ENCODE measurements around the gene WBP1L. TPM values are rescaled to one million over a fixed set of nuclear protein-coding genes. Genes with fewer than 3 reads are reported as not detected.
"Not testable (repeated sequence)": the region's sequence is repeated elsewhere in the genome, so short reads cannot be mapped to it uniquely, and the experiment has no call there.

The WBP1L gene
- polyA plus RNA-seq, 3 donors = 45.7 to 48.9 (median 47.1) TPM

DNA sequence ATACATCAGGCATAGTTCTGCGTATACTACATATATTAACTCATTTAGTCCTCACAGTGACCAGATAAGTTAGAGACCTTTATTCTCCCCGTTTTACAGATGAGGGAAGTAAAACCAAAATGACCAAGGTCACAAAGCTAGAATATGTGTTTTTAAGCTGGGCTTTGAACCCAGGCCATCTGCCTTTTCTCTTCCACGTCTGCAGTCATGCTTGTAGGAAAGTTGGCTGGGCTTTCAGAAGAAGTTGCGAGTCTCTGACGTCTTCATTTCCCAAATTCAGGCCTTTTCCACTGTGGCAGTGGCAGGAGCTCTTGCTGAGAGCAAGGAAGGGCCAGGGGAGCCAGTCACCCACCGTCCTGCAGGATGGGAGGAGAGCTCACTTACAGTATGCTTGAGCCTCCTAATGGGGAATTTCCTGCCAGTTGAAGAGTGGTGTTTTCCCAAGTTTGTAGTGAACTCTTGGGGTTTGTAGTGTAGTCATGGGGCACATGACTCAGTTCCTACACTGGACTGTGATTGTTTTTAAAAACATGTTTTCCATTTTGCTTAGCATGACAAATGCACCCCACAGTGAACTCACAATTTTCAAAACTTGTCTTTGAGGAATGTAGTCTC lies 59.3 kb downstream of the WBP1L start:
- DNase-seq = no peak

DNA sequence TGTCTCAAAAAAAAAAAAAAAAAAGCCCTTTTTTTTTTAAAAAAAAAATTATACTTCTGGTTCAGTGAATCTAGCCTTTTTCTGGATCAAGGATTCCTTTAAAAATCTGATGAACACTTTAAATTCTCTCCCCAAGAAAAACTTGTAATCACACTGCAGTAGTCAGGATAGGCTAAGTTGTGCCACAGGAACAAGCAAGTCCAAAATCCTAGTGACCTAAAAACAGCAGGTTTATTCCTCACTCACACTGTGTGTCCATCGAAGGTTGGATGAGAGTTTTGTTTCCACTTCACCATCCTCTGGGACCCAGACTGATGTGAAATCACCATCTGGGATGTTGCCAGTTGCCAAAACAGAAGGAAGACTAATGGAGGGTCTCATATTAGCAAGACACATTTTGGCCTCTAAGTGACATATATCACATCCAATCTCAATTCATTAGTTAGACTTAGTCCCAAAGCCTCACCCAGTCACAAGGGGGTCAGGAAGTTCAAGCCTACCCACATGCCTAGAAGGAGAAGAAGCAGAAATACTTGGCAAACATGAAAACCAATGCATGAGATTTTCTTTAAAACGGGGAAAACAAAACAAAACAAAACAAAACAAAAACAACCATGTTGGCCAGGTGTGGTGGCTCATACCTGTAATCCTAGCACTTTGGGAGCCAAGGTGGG lies 60.8 kb downstream of the WBP1L start:
- DNase-seq = no peak

DNA sequence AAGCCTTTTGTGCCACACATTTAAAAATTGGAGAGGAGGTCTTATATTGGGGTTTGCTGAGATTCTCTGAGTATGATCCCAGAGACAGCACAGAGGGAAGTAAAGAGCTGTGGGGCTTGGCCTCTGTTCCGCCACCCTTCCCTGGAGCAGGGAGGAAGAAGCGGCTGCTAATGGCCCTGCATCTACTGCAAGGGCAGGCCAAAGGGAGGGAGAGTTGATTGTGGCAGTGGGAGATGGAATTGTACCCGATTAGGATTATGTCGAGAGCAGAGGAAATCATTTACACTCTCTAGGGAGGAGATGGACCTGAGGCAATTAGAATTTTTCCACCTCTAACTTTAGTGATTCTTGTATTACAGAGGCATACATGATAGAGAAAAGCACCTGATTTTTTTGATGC lies 64.6 kb downstream of the WBP1L start:
- DNase-seq = no peak

DNA sequence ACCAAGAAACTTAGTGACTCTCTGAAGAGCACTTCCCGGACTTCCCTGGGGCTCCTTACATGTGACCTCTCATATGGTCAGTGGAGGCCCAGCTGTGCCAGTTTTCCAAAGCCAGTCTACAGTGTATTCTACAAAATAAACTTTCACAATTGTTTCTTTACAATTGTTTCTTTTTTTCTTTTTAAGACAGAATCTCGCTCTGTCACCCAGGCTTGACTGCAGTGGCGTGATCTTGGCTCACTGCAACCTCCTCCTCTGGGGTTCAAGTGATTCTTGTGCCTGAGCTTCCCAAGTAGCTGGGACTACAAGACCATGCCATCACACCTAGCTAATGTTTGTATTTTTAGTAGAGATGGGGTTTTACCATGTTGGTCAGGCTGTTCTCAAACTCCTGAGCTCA lies 67.6 kb downstream of the WBP1L start:
- no peak for DNase-seq

DNA sequence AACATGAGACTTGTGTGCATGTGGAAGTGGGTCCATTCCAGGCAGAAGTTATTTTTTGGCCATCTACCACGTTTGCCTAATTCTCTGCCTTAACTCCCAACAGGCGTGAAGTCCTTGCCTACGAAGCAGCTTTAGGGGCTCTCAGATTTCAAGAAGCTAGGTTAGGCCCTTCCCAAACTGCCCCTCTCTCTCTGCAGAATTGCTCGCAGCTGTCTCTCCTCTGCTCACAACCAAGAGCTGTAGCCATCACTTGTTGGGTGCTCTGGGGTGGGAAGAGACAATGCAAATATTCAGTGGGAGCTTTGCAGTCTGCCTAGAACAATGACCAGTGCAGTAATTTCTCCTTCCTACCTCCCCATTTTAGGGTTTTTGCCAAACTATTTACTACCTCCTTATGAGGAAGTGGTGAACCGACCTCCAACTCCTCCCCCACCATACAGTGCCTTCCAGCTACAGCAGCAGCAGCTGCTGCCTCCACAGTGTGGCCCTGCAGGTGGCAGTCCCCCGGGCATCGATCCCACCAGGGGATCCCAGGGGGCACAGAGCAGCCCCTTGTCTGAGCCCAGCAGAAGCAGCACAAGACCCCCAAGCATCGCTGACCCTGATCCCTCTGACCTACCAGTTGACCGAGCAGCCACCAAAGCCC lies 68.6 kb downstream of the WBP1L start:
- no peak for DNase-seq

DNA sequence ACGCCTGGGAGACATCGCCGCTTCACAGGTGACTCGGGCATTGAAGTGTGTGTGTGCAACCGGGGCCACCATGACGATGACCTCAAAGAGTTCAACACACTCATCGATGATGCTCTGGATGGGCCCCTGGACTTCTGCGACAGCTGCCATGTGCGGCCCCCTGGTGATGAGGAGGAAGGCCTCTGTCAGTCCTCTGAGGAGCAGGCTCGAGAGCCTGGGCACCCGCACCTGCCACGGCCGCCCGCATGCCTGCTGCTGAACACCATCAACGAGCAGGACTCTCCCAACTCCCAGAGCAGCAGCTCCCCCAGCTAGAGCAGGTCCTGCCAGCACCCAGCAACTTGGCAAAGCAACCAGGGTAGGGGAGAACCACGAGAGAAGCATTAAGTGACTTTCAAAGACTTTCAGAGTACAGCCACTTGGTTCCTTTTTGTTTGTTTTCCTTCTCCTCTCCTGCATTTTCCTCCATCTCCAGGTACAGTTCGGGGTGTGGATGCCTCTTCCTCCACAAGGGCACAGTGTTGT lies 69.3 kb downstream of the WBP1L start:
- no peak for DNase-seq

DNA sequence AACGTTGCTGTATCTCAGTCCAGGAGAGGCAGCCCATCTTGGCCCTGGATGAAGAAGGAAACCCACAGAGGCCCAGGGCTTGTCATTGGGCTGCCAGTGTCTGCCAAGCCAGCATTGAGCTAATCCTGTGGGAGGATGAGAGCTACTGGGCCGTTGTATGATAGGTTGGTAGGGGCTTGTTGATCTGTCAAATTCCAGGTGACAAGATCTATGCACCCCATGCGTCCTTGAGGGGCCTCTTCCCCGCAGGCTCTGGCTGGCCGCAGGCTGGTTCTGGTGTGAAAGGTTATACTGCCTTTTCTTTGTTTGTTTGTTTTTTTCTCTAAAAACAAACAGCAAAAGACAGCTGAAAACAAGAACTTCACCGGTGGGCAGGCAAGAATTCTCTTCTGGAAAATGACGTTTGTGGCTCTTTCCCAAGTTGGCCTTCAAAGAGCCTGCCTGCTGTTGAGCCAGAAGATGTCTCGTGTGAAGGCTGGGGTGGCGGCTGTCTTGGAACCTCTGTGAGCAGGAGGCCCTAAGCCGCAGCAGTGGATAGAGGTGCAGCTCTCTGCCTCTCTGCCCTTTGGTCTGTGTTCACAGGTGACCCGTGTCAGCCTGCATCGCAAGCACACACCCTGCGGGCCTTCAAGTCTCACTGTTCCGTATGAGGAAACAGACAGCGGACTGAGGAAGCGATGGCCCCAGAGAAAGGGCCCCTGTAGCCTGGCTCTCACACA lies 70.1 kb downstream of the WBP1L start:
- DNase-seq = no peak

DNA sequence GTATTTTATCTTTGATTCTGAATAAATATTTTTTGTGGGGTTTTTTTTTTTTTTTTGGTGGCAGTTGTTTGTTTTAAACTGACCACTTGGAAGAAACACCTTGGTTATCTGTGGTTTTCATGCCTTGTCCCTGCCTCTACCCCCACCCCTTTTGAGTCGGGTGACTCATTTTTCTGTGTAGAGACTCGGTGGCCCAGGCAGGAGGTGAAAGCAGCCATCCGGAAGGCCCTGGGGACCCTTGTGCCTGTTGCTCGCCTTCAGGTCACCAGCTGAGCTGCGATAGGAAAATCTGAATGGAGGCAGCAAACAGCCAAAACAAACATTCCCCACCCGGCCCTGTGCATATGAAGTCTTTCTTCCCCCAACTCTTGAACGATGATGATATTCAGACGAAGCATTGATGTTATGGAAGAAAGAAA lies 70.7 kb downstream of the WBP1L start:
- DNase-seq = no peak

DNA sequence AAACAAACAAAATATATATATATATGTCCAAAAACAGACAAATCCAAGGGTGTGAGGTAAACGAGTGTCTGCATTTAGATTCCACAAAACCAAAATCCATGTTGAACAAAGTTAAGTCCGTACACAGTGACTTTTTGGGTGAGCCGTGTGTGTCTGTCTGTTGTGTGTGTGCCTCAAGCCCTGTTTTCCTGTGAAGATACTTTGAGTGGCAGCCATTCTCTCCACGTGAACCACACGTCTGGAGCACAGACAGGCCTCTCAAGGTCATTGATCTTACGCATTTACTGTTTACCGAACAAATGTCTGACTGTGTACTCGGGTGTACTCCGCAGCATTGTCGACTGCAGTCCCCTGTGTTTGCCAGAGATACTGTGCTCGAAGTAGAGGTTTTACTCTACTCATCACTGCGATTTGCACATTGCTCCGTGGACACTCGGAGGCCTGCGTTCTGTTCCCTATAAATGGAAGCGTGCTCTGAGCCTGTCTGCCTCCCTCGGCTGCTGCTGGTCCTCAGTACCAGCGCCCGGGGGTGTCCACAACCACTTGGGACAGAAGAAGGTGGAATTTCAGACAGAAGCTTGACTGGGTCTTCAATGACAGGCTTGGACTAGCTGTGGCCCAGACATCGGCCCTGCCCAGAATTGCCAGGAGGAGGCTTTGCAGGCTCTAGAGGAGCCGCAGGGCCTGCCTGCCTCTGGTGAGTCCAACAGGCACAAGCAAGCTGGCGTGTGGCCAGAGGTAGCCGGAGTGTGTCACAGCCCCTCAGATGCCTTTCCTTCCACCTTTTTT lies 71.3 kb downstream of the WBP1L start:
- DNase-seq = no peak

DNA sequence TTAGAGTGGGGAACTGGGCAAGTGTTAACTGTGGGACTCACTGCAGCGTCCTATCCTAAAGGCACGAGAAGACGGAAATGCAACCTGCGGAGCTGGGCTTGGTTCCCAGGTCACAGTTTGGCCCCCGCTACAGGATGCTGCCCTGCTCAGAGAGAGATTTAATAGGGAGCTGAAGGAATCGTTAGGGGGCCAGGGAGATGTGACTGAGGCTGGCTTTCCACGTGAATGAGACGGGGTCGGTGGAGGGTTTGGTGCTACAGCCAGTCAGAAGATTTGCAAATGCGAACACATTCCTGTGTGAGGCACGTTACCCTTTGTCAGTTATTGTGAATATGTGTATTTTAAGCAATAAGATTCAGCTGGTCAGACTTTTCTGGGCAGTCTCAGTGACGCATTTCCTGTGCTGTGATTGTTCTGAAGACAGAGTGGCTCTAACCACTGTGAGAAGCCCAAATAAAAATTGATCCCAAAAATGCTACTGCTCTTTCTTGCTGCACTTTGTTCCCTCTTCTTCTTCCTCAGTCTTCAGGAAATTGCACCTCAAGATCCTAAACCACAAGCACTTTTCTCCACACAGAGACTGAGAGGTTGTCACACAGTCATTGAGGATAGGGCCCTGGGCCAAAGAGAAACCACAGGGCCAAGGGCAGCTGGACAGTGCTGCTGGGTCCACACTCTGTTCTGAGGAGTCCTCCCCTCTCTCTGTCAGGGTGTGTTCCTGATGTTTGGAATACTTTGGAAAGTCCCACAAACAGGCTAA lies 72.2 kb downstream of the WBP1L start:
- DNase-seq = no peak

DNA sequence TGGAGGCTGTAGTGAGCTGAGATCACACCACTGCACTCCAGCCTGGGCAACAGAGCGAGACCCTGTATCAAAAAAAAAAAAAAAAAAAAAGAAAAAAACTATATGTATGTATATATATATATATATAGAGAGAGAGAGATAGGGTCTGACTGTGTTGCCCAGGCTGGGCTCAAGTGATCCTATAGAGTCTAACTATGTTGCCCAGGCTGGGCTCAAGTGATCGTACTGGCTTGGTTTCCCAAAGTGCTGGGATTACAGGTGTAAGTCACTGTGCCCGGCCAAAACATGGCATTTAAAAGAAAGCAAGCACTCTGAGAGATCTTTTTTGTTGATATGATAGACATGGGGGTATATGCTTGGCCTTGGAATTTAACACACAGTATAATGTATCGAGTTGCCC lies 73.4 kb downstream of the WBP1L start:
- no peak for DNase-seq

DNA sequence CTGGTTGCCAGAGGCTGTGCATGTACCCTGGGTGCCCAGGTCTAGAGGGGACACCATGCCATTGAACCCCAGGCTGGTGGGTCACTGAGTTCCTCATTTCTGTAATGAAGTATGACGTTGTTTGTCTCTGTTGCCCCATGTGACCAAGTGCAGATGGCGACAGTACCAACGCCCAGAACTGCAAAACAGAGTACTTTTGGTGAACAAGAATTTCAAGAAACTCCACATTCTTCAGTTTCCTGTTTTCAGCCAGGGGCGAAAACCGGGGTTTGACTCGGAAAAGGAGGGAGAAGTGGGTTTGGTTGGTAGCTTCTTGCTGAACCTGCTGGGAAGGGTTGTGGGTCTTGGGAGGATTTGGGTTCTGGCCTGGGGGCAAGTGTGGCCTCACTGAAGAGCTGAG lies 75.3 kb downstream of the WBP1L start:
- no peak for DNase-seq

DNA sequence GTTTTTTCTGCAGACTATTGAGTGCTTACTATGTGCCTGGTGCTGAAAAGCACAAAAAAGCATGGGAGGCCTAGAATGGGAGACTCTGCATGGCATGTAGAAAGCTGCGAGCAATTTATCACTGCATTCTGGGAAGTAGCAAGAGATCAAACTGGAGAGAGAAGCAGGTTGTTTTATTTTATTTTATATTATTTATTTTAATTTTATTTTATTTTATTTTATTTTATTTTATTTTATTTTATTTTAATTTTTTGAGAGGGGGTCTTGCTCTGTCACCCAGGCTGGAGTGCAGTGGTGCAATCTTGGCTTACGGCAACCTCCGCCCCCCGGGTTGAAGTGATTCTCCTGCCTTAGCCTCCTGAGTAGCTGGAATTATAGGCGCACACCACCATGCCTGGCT lies 76.3 kb downstream of the WBP1L start:
- not testable (repeated sequence) for DNase-seq

DNA sequence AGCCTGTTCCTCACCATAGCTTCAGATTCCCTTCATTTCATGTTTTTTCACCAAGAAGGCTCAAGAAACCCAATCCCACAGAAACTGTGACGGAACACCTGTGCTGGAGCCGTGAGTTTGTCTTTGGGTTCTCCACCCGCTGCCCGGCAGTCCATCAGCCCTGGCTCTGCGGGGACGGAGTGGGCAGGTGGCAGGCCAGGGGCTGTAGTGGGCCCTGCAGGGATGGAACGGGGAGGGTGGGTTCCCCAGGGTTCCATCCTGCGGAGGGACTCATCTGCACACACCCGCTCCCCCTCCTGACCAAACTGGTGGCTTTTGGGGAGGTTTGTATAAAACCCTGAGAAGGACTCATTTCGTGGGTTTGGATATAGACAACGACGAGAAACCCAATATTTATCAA lies 78.5 kb downstream of the WBP1L start:
- no peak for DNase-seq

DNA sequence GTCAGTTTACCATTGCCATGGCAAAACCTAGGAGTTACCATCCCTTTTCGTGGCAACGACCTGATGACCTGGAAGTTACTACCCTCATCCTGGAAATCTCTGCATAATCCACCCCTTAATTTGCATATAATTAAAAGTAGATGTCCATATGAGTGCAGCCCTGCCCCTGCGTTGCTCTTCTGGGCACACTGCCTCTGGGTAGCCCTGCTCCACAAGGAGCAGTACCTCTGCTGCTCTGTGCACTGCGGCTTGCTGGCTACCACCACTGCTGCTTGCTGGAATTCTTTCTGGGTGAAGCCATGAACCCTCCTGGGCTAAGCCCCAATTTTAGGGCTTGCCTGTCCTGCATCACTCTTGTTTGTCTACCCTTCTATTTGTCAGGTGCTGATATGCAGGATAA lies 80.9 kb downstream of the WBP1L start:
- no peak for DNase-seq

DNA sequence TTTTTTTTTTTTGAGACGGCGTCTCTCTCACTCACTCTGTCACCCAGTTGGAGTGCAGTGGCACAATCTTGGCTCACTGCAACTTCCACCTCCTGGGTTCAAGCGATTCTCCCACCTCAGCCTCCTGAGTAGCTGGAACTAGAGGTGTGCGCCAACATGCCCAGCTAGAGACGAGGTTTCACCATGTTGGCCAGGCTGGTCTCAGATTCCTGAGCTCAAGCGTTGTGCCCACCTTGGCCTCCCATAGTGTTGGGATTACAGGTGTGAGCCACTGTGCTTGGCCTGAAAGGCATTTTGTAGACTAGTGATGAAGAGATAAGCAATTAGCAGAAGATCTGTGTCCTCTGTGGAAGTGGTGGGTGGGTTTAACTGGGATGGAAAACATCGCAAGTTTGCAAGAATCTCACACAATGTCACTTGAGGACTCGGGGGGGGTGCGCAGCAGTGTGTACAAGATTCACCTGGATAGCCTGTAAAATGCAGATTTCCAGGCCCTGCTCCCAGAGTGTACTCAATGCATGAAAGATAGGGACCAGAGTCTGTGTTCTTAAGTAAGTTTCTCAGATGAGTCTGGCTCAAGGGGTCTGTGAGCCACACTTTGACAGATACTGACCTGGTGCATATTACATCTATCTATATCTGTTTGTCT lies 82.5 kb downstream of the WBP1L start:
- DNase-seq = no peak

DNA sequence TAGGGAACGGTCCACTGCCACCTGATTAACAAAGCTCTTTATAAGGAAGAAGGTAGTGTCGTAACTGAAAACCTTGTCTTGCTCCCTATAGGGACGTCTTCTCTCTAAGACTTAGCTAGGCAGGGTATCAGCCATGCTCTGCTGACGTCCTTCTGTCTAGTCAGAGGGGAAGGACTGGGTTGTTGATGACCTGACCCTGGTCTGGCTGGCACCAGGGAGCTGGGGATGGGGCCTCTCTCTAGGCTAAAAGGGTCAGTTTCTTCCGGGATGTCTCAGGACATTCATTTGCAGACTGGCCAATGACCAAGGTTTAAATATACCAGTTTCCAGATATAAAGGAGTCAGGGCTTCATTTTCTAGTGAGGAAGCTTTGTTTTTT lies 83.8 kb downstream of the WBP1L start:
- no peak for DNase-seq

DNA sequence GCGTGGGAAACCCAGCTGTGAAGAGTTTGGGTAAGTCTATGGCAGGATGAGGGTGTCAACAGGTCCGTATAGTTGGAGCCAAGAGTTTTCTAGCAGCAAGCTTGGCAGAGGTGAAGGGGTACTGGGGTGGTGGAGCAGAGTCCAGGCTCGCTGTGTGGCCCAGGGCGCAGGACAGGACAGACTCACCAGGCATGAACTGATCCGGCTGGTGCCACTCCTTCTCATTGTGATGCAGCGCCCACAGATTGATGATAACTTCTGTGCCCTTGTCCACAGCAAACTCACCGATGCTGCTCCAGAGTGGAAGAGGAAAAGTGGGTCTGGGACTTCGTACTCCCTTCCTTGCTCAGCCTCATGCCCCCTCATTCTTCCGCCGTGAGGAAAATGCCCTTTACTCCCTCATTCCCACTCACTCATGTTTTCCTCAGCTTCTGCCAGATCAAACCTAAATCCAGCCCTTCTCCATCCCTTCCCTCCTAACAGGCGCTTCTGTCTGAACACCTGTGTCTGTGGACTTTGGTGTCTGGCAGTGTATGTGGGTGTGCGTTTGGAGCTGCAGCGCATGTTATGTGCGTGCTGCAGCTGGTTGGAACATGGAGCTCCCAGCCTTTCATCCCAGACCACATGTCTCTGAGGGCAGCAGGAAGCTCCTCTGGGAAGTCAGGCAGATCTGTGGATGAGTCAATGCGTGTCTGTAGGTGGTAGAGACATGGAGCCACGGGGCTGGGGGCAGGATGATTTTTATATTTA lies 87.7 kb downstream of the WBP1L start:
- DNase-seq = no peak

DNA sequence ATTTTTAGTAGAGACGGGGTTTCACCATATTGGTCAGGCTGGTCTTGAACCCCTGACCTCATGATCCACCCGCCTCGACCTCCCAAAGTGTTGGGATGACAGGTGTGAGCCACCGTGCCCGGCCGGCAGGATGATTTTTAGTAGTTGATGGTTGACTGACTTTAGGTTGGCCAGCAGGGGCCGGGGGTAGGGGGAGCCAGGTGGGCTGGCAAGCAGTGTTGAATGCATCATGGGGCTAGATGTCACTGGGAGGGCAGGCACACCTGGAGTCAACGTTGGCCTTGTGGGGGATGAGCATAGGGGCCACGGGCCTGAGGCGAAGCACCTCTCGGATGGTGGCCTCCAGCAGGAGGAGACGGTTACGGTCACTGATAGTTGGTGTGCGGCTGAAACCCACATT lies 88.5 kb downstream of the WBP1L start:
- no peak for DNase-seq

DNA sequence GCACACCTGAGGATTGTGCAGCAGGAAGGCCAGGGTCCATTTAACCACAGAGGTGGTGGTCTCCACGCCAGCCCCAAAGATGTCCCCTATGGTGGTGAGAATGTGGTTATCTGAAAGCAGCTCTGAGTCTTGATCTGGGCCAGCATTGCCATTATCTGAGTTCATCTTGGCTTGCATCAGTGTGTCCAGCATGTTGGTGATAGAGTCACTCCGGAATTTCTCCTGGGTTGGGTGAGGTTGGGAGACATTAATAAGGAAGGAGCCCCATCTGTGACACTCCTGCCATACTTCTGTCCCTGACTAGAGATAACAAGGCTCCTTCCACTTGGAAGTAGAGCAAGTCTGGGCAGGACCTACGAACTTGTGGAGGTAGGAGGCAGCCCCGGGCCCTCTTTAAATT lies 89.2 kb downstream of the WBP1L start:
- DNase-seq = no peak

Data from renal pelvis (tissue), 4 donors.